Adrenal gland (tissue), 12 donors: ENCODE measurements around the gene SFXN5. TPM values are rescaled to one million over a fixed set of nuclear protein-coding genes. Genes with fewer than 3 reads are reported as not detected.

Experiments
- DNase-seq, 7 donors: peaks; one replicate each; pipeline ENCODE4 v3.0.0-alpha.2; 2019 to 2020
- H3K27ac ChIP-seq, 5 donors: fragments of 200-600 bp; sonication (generic) in 4 of 5; 1 replicate in 3 of 5; 2 replicates in 2 of 5; pipeline versions ENCODE4 v1.5.1 to v1.8.0; 2016 to 2020; ENCODE audit warnings: mild to moderate bottlenecking in 1 of 5
- H3K27me3 ChIP-seq: fragments of 200-600 bp; 2 replicates; pipeline ENCODE4 v1.8.0; 2021
- H3K36me3 ChIP-seq, 2 donors: fragments of 200-600 bp; replicated peaks in 1 of 2; 1 replicate in 1 of 2; 2 replicates in 1 of 2; pipeline versions ENCODE4 v1.5.1 to v1.8.0; 2018 to 2022
- H3K4me1 ChIP-seq, 2 donors: fragments of 200-600 bp; replicated peaks in 1 of 2; 1 replicate in 1 of 2; 2 replicates in 1 of 2; pipeline versions ENCODE4 v1.5.1 to v1.8.0; 2018 to 2021
- H3K4me3 ChIP-seq, 4 donors: fragments of 200-600 bp; sonication (generic) in 3 of 4; one replicate each; pipeline ENCODE4 v1.5.1; 2016 to 2018
- H3K9me3 ChIP-seq, 3 donors: fragments of 200-600 bp; sonication (generic) in 1 of 3; replicated peaks in 1 of 3; 1 replicate in 2 of 3; 2 replicates in 1 of 3; pipeline versions ENCODE4 v1.5.1 to v1.8.0; 2016 to 2021
- POLR2A ChIP-seq, 2 donors: fragments of 450-650 bp; IDR thresholded peaks; one replicate each; pipeline ENCODE4 v1.6.1; 2017; ENCODE audit warnings: antibody characterized with exemption in 2 of 2, mild to moderate bottlenecking in 2 of 2, moderate library complexity in 1 of 2
- WGBS, 4 donors: extraction: QIAGEN DNeasy Blood & Tissue Kit in 2 of 4; methylation state at CpG; one replicate each; pipeline versions ENCODE4 v1.1.5 to v1.1.7; 2013 to 2017; 5-methylcytosine and 5-hydroxymethylcytosine counted together
- intact Hi-C, 2 donors: fragments of 100-400 bp; cut with DNase I; formaldehyde crosslinking; loops; one replicate each; pipeline versions ENCODE4 v1.14.1 to v1.15.0; 2022 to 2023
- polyA plus RNA-seq, 3 donors: library from polyadenylated mRNA; stranded (reverse); fragments of 200-250 nt in 2 of 3; fragments of 350-450 nt in 1 of 3; fragmentation: Illumina TruSeq in 1 of 3; extraction: RNeasy Lipid Tissue Mini Kit (QIAGEN cat#74804) in 1 of 3; gene quantifications; one replicate each; pipeline ENCODE4 v1.2.3, GENCODE V29; 2013 to 2014
- total RNA-seq, 9 donors: library from RNA; depleted of rRNA in 4 of 9; stranded (reverse); fragments of >200 nt in 4 of 9; fragments of 120-200 nt in 1 of 9; fragmentation: NEBNext Ultra II Directional in 1 of 9; extraction: Animal tissue kit (Norgen Biotek cat#: 25700) in 1 of 9; gene quantifications; one replicate each; pipeline versions ENCODE4 v1.1.0 to v1.2.4, GENCODE V29; 2013 to 2023
- TF ChIP-seq, protein P1 (sequence below), 6 experiments: fragments of 450-650 bp in 4 of 6; fragments of 200-600 bp in 2 of 6; sonication (generic) in 1 of 6; IDR thresholded peaks; 1 replicate in 5 of 6; 2 replicates in 1 of 6; pipeline versions ENCODE4 v1.5.1 to v1.8.0; 2016 to 2021; ENCODE audit warnings: antibody characterized with exemption in 6 of 6, mild to moderate bottlenecking in 2 of 6, moderate library complexity in 1 of 6
- donor health status: healthy with polysubstance abuse.
- donor health status: Bipolar disorder and iron deficiency.
- donor health status: DM: yes; HTN: yes; CAD: no.
- donor health status: DM: no; HTN: no; CAD: no.
- donor health status: DM: no; HTN: no; CAD: no.
- donor health status: DM: yes; HTN: yes; CAD: no.

SFXN5 gene
- total and polyA plus RNA-seq, 12 donors, result 12.2 to 56.5 (median 32.7) TPM

DNA sequence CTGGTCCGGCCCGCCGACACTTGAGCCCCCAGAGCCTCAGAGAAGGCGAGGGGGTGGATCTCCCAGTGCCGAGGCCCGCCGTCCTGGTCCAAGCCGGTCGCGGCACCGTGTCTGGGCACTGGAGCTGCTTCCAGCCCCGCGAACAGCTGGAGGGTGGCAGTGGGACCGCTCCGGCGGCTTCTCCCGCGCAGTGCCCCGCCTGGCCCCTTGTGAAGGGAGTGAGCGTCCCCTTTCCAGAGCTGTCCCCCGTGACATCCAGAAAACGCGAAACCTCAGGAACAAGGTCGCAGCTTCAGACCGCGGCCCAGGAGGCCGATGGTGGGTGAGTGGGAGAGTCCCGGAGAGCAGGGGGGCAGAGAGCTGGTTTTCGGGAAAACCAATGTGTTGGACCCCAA, 154.8 kb downstream of the SFXN5 start:
- 1 to 4% (median 2%) methylated on average over 10 to 29 of the region's 29 CpGs for WGBS, 4 donors
- H3K36me3 ChIP-seq, result no peaks in the 10 kb centered on the region
- intact Hi-C loops, result no loop called here
- H3K9me3 ChIP-seq, result no peaks in the 10 kb centered on the region
- H3K27me3 ChIP-seq, result peaks cover 98% of the 10 kb centered on the region
- TF ChIP-seq, protein P1, sequence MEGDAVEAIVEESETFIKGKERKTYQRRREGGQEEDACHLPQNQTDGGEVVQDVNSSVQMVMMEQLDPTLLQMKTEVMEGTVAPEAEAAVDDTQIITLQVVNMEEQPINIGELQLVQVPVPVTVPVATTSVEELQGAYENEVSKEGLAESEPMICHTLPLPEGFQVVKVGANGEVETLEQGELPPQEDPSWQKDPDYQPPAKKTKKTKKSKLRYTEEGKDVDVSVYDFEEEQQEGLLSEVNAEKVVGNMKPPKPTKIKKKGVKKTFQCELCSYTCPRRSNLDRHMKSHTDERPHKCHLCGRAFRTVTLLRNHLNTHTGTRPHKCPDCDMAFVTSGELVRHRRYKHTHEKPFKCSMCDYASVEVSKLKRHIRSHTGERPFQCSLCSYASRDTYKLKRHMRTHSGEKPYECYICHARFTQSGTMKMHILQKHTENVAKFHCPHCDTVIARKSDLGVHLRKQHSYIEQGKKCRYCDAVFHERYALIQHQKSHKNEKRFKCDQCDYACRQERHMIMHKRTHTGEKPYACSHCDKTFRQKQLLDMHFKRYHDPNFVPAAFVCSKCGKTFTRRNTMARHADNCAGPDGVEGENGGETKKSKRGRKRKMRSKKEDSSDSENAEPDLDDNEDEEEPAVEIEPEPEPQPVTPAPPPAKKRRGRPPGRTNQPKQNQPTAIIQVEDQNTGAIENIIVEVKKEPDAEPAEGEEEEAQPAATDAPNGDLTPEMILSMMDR (IDR thresholded peaks at IDR 0.05), result no peak
- no peak for TF ChIP-seq POLR2A (IDR thresholded peaks at IDR 0.05)
- peak in 2 of 7 donors; percentile 15 to 37 for DNase-seq
- H3K27ac ChIP-seq, result no peak overlapping the region
- H3K4me1 ChIP-seq, result peaks cover 27 to 48% of the 10 kb centered on the region in 2 donors
- H3K4me3 ChIP-seq, result peak overlapping the region in 1 of 4 donors; percentile 54

GRCh38 chr2:72915907-72916742, 155.4 kb downstream of the SFXN5 start:
- peak in 4 of 7 donors; percentile 16 to 38 (median 28) for DNase-seq
- Histone ChIP-seq H3K4me3 (peak overlapping the region in 1 of 4 donors; percentile 54), H3K36me3 (no peaks in the 10 kb centered on the region), H3K4me1 (peaks cover 27 to 48% of the 10 kb centered on the region in 2 donors), H3K27ac (no peak overlapping the region), H3K27me3 (peaks cover 98% of the 10 kb centered on the region), H3K9me3 (no peaks in the 10 kb centered on the region)
- 1 to 3% (median 2%) methylated on average over 10 to 86 of the region's 86 CpGs for WGBS, 4 donors
- intact Hi-C loops, result no loop called here
- TF ChIP-seq, protein P1 (IDR thresholded peaks at IDR 0.05), result no peak
- TF ChIP-seq POLR2A (IDR thresholded peaks at IDR 0.05), result no peak

DNA sequence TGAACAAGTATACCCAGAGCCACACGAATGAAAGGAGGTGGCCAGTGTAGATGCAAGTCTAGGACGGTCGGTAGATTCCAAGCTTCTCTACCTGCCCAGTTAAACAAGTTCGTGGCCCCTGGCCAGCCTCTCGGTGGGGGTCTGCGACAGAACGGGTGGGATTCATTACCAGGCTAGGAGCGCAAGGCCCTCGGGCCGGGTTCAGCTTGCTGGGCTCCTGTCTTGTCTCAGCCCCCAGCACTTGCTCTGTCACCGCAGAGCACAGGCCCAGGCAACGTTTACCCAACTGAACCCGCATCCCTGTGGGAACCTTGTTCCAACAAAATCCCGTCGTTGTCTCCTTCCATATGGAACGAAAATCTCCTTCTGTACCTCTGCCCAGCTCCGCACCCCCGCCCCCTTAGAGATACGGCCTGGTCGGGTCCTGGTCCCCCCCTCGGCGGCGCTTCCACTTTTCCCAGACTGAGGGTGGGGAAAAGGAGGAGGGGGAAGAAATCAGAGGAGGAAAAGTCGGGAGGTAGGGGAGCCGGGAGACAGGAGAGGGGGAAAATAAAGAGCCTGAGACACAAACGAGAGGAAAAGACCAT, 156.1 kb downstream of the SFXN5 start:
- peak overlapping the region in 1 of 4 donors; percentile 54 for H3K4me3 ChIP-seq
- peaks cover 27 to 43% of the 10 kb centered on the region in 2 donors for H3K4me1 ChIP-seq
- H3K9me3 ChIP-seq, result no peaks in the 10 kb centered on the region
- TF ChIP-seq POLR2A (IDR thresholded peaks at IDR 0.05), result no peak
- TF ChIP-seq, protein P1 (IDR thresholded peaks at IDR 0.05), result no peak
- no peak overlapping the region for H3K27ac ChIP-seq
- H3K27me3 ChIP-seq, result peaks cover 98% of the 10 kb centered on the region
- H3K36me3 ChIP-seq, result no peaks in the 10 kb centered on the region
- WGBS, 4 donors, result 4 to 6% (median 5%) methylated on average over 20 to 26 of the region's 26 CpGs
- intact Hi-C loops, result no loop called here
- DNase-seq, result peak in 2 of 7 donors; percentile 13 to 18

GRCh38 chr2:72914589-72915319, 156.8 kb downstream of the SFXN5 start:
- H3K4me3 ChIP-seq, result no peak overlapping the region
- H3K36me3 ChIP-seq, result no peaks in the 10 kb centered on the region
- TF ChIP-seq, protein P1 (IDR thresholded peaks at IDR 0.05), result no peak
- no peak for TF ChIP-seq POLR2A (IDR thresholded peaks at IDR 0.05)
- no peaks in the 10 kb centered on the region for H3K9me3 ChIP-seq
- 6 to 13% (median 9%) methylated on average over 17 of the region's 17 CpGs for WGBS, 4 donors
- H3K27ac ChIP-seq, result no peak overlapping the region
- intact Hi-C loops, result no loop called here
- peaks cover 27 to 36% of the 10 kb centered on the region in 2 donors for H3K4me1 ChIP-seq
- peaks cover 98% of the 10 kb centered on the region for H3K27me3 ChIP-seq
- peak in 2 of 7 donors; percentile 13 to 38 for DNase-seq
